AG04449 (cell line): ENCODE measurements around the gene OPN5.
A peak's percentile ranks its signal among the peaks of the same experiment; 100 is the strongest.

Source experiments
- CTCF ChIA-PET: fragments of 350-600 bp; formaldehyde crosslinking; extraction: SDS; loops from one replicate; lab custom pipeline; 2021; ENCODE audit warnings: antibody characterized with exemption; lab: Yijun Ruan, JAX
- POLR2A ChIA-PET: fragments of 400-600, 350-600 bp; formaldehyde crosslinking; extraction: SDS; loops from one replicate; lab custom pipeline; 2020; ENCODE audit warnings: antibody characterized with exemption, inconsistent platforms; lab: Yijun Ruan, JAX
- DNase-seq: peaks from one replicate; pipeline ENCODE4 v3.0.0-alpha.2; 2010; ENCODE audit warnings: low read depth, low spot score
- H3K4me3 ChIP-seq: 2 replicates; pipeline ENCODE4 v1.5.1; 2011; ENCODE audit warnings: low read depth, mild to moderate bottlenecking, control low read depth, low read length
- TF ChIP-seq, protein P1 (sequence below): IDR thresholded peaks from one replicate; pipeline ENCODE4 v1.5.1; 2011; ENCODE audit warnings: mild to moderate bottlenecking, moderate library complexity, low read length, control low read depth, inconsistent platforms; ENCODE audit not compliant: insufficient read depth; ENCODE audit errors: missing control alignments

The OPN5 gene

DNA sequence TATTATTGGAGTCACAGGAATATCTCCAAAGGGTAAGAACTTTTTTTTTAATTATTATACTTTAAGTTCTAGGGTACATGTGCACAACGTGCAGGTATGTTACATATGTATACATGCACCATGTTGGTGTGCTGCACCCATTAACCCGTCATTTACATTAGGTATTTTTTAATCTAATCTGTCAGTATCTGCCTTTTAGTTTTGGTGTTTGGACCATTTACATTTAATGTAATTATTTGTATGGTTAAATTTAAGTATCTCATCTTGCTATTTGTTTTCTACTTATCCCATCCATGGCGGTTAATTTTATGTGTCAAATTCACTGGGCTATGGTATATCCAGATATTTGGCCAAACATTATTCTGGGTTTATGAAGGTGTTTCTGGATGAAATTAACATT, 15.4 kb upstream of the OPN5 start:
- H3K4me3 ChIP-seq, result no peak overlapping the region
- TF ChIP-seq, protein P1, sequence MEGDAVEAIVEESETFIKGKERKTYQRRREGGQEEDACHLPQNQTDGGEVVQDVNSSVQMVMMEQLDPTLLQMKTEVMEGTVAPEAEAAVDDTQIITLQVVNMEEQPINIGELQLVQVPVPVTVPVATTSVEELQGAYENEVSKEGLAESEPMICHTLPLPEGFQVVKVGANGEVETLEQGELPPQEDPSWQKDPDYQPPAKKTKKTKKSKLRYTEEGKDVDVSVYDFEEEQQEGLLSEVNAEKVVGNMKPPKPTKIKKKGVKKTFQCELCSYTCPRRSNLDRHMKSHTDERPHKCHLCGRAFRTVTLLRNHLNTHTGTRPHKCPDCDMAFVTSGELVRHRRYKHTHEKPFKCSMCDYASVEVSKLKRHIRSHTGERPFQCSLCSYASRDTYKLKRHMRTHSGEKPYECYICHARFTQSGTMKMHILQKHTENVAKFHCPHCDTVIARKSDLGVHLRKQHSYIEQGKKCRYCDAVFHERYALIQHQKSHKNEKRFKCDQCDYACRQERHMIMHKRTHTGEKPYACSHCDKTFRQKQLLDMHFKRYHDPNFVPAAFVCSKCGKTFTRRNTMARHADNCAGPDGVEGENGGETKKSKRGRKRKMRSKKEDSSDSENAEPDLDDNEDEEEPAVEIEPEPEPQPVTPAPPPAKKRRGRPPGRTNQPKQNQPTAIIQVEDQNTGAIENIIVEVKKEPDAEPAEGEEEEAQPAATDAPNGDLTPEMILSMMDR, result no peak
- CTCF ChIA-PET, result interaction anchor here (1.9 kb wide), 1 partner anchor 21 kb away, joined by 4 read pairs; no protein-coding TSS in a partner anchor
- DNase-seq, result no peak
- POLR2A ChIA-PET, result no interaction called here

GRCh38 chr6:47767102-47767501, 14.7 kb upstream of the OPN5 start:
- ChIA-PET POLR2A (no interaction called here), CTCF (interaction anchor here (0.6 kb wide), 1 partner anchor 12 kb away, joined by 4 read pairs; no protein-coding TSS in a partner anchor)
- no peak overlapping the region for H3K4me3 ChIP-seq
- TF ChIP-seq, protein P1, result no peak
- no peak for DNase-seq

DNA sequence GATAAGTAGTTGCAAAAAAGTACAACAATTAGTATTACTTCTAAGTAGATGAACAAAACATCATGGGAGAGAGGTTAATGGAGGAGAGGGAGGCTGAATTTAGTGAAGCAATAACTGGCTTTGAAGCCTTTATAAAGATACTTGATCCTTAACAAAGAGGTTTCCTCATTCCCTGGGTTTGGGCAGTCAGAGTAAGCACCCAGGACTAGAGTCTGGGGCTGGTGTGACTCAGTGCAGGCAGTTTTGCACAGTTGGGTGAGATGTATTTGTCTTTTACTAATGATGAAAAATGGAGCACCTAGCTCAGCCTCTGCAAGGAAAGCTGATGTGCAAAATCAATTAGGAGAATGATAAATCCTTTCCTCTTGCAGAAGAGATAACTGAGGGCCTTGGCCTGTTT, 11.8 kb upstream of the OPN5 start:
- DNase-seq, result no peak
- TF ChIP-seq, protein P1, result no peak
- CTCF ChIA-PET, result interaction anchor here (2.1 kb wide), 1 partner anchor 11 kb away, joined by 8 read pairs; no protein-coding TSS in a partner anchor
- no peak overlapping the region for H3K4me3 ChIP-seq
- POLR2A ChIA-PET, result no interaction called here

DNA sequence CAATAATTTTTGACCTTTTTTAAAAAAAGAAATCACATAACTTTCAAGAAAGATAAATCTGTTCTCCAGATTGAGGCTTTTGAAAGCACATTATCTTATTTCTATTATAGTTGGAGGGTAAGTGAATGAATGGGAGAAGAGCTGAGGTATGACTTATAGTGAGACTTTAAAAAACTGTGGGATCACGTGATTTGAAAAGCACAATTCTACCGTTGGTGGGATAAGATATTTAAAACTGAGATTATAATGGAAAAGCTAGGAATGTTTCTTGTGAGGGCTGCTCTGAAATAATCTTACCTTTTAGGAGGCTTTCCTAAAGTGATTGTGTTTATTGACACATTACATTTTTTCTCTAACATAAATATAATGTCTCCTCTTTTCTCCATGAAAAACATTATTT, 9.5 kb upstream of the OPN5 start:
- ChIA-PET CTCF (interaction anchor here (1.3 to 2.0 kb wide), 3 partner anchors 10 to 141 kb away, joined by 5 to 10 read pairs (median 7); partner anchors contain the start of gene OPN5), POLR2A (no interaction called here)
- no peak overlapping the region for H3K4me3 ChIP-seq
- TF ChIP-seq, protein P1, result no peak
- no peak for DNase-seq

DNA sequence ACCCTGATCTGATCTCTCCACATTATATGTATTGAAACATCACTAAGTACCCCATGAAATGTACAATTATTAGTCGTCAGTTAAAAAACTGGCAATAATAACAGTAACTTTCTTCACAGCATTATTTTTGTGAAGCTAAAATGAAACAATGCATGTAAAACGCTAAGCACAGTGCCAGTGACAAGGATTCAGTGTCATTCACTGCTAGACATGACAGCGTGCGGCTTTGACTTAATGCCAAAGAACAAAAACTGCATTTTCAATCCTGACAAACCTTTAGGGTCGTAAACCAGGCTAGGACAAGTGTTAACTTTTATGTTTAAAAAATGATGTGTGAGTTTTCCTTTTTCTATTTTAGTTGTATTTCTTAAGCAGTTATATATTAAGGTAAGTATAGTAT, 8.8 kb upstream of the OPN5 start:
- TF ChIP-seq, protein P1, result no peak
- ChIA-PET CTCF (interaction anchor here (1.3 to 2.0 kb wide), 3 partner anchors 9 to 142 kb away, joined by 5 to 10 read pairs (median 7); partner anchors contain the start of gene OPN5), POLR2A (no interaction called here)
- no peak for DNase-seq
- no peak overlapping the region for H3K4me3 ChIP-seq

GRCh38 chr6:47780510-47781356, 1.1 kb upstream of the OPN5 start:
- CTCF ChIA-PET, result interaction anchor here (0.6 to 8.6 kb wide), 24 partner anchors 8 to 1668 kb away, joined by 3 to 169 read pairs (median 4); no protein-coding TSS in a partner anchor

More at GRCh38 chr6:47780510-47781356, 1.1 kb upstream of the OPN5 start:
- peak; percentile 42 for DNase-seq
- no peak overlapping the region for H3K4me3 ChIP-seq
- POLR2A ChIA-PET, result no interaction called here
- TF ChIP-seq, protein P1, result peak; percentile 47
